SK-N-MC (cell line): ENCODE results near the gene DSN1.

Experiments
- DNase-seq: peaks from one replicate; pipeline ENCODE4 v3.0.0-alpha.2; 2011; ENCODE audit warnings: low read depth, low spot score
- H3K27ac ChIP-seq: fragments of 200-600 bp; sonication (generic); 2 replicates; pipeline ENCODE4 v1.5.1; 2016; ENCODE audit warnings: mixed run types
- H3K36me3 ChIP-seq: fragments of 200-600 bp; sonication (generic); 2 replicates; pipeline ENCODE4 v1.6.1; 2017; ENCODE audit warnings: antibody characterized with exemption, low read length, mixed read lengths; ENCODE audit not compliant: insufficient read depth
- H3K4me3 ChIP-seq: fragments of 200-600 bp; sonication (generic); 2 replicates; pipeline ENCODE4 v1.5.1; 2016
- H3K9ac ChIP-seq: fragments of 200-600 bp; sonication (generic); 2 replicates; pipeline ENCODE4 v1.8.0; 2017; ENCODE audit warnings: mixed run types, mixed read lengths; ENCODE audit not compliant: insufficient read length
- H3K9me3 ChIP-seq: fragments of 200-600 bp; sonication (generic); 2 replicates; pipeline ENCODE4 v1.6.1; 2017; ENCODE audit warnings: low read depth, mild to moderate bottlenecking, antibody characterized with exemption, low read length, moderate library complexity, mixed read lengths
- EZH2 ChIP-seq: fragments of 200-600 bp; sonication (generic); IDR thresholded peaks from one replicate; pipeline ENCODE4 v1.6.1; 2017; ENCODE audit warnings: antibody characterized with exemption
- FOXP2 ChIP-seq: optimal IDR thresholded peaks from 2 replicates; pipeline ENCODE3; 2011; ENCODE audit warnings: mild to moderate bottlenecking, moderate library complexity; ENCODE audit not compliant: insufficient read depth; ENCODE audit errors: extremely low read length, control extremely low read depth
- POLR2AphosphoS5 ChIP-seq: IDR thresholded peaks from 2 replicates; pipeline ENCODE4 v1.6.1; 2012; ENCODE audit warnings: mild to moderate bottlenecking, low read depth, low read length, borderline replicate concordance

DSN1 gene

DNA sequence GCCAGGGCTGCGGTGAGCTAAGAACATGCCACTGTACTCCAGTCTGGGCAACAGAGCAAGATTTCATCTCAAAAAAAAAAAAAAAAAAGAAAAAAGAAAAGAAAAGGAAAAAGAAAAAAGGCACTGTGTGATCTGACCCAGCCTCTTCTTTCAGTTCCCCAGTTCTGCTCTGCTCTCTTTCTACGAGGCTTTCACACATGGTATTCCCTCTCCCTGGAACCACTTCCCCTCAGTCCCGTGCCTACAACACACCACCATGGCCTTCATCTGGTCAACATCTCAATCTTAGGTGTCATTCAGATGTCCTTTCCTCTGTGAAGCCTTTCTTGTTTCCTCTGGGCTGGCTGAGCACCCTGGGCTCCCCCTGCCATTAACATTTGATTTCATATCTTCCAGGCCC lies 2.3 kb upstream of the DSN1 start:
- H3K36me3 ChIP-seq: peaks cover 1% of the 10 kb centered on the region; the same call in 1 of the 2 replicates
- H3K4me3 ChIP-seq: no peak overlapping the region
- no peak overlapping the region for H3K9ac ChIP-seq
- no peaks in the 10 kb centered on the region for H3K9me3 ChIP-seq
- TF ChIP-seq POLR2AphosphoS5 (no peak), FOXP2 (no peak), EZH2 (no peak)
- no peak for DNase-seq
- no peak overlapping the region for H3K27ac ChIP-seq

DNA sequence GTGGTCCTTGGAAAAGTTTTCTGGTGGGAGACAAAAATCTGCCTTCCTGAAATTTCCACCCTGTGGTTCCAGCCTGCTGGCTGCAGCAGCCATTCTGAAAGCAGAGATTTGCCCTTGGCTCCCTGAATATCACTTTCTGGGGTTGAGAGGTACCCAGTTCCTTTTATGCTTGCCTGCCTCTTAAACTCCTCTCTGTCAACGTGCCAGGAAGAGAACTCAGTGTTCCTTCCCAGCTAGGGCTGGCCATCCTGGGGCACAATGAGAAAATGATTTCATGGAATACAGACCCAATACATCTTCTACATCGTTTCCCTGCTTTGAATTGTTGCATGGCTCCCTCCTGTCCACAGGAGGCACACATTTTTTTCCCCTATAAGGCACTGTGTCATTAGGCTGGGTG lies 1.6 kb upstream of the DSN1 start:
- no peak overlapping the region for H3K4me3 ChIP-seq
- H3K36me3 ChIP-seq: peaks cover 5% of the 10 kb centered on the region; the same call in 1 of the 2 replicates
- no peak overlapping the region for H3K27ac ChIP-seq
- no peak overlapping the region for H3K9ac ChIP-seq
- no peaks in the 10 kb centered on the region for H3K9me3 ChIP-seq
- DNase-seq: no peak
- TF ChIP-seq FOXP2: no peak
- no peak for TF ChIP-seq EZH2
- no peak for TF ChIP-seq POLR2AphosphoS5

DNA sequence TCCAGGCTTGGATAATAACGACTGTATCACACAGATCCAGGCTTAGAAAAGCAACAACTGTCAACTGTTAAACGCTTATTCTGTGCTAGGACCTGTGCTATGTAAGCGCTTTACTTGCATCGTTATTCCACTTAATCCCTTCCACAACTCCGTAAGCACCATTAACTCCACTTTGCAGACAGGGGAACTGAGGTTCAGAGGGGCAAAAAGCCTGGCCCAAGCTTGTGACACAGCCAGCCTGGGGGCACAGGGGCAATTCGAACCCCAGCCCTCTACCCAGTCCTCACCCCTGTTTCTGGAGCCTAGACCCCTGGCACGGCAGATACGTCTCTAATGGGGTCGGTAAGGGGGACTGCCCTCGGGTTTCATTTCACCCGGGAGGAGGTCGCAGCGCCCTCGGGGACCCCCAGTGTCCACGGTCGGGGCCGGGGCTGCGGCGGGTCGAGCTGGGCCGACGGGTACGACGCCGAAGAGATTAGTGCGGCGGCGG lies 411 bp downstream of the DSN1 start:
- no peak for DNase-seq
- H3K4me3 ChIP-seq: peak overlapping the region; percentile 95
- peak overlapping the region; percentile 96 for H3K9ac ChIP-seq
- peaks cover 15% of the 10 kb centered on the region; the same call in 1 of the 2 replicates for H3K36me3 ChIP-seq
- H3K9me3 ChIP-seq: no peaks in the 10 kb centered on the region
- H3K27ac ChIP-seq: peak overlapping the region; percentile 63; the same call in 1 of the 2 replicates
- no peak for TF ChIP-seq FOXP2
- TF ChIP-seq EZH2: no peak
- no peak for TF ChIP-seq POLR2AphosphoS5

DNA sequence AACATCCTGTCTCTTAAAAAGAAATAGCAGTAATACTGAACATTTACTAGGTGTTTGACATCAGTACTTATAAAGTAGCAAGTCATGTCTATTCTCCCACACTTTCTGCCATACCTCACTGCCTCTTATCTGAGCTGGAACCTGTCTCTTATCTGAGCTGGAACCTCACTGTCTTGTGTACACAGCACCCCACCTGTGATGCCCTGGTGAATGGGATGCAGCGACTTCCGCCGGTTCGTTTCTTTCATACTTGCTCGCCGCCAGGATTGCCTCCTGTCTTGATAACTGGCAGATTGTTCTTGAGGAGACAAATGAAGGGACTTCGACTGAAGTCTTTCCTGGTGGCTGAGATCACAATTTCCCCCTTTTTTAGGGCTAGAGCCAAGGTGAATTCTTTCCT lies 2.9 kb downstream of the DSN1 start:
- Histone ChIP-seq H3K9ac (no peak overlapping the region), H3K4me3 (no peak overlapping the region), H3K36me3 (peaks cover 15% of the 10 kb centered on the region; the same call in 1 of the 2 replicates), H3K27ac (no peak overlapping the region), H3K9me3 (no peaks in the 10 kb centered on the region)
- TF ChIP-seq FOXP2: no peak
- TF ChIP-seq EZH2: no peak
- no peak for TF ChIP-seq POLR2AphosphoS5
- DNase-seq: no peak

GRCh38 chr20:36768768-36769430 lies 4.7 kb downstream of the DSN1 start:
- no peak for DNase-seq
- TF ChIP-seq FOXP2 (no peak), POLR2AphosphoS5 (no peak), EZH2 (no peak)
- no peak overlapping the region for H3K4me3 ChIP-seq
- peaks cover 15% of the 10 kb centered on the region; the same call in 1 of the 2 replicates for H3K36me3 ChIP-seq
- peak overlapping the region; percentile 67 for H3K27ac ChIP-seq
- peak overlapping the region; percentile 39 for H3K9ac ChIP-seq
- no peaks in the 10 kb centered on the region for H3K9me3 ChIP-seq

GRCh38 chr20:36761125-36761524 lies 12.4 kb downstream of the DSN1 start:
- DNase-seq: no peak
- TF ChIP-seq POLR2AphosphoS5 (no peak), FOXP2 (no peak)
- H3K9ac ChIP-seq: no peak overlapping the region
- H3K27ac ChIP-seq: peak overlapping the region; percentile 58
- H3K36me3 ChIP-seq: peaks cover 21% of the 10 kb centered on the region
- no peak overlapping the region for H3K4me3 ChIP-seq
- no peaks in the 10 kb centered on the region for H3K9me3 ChIP-seq

- no peak overlapping the region for H3K9ac ChIP-seq
- H3K36me3 ChIP-seq: peaks cover 22% of the 10 kb centered on the region
- H3K4me3 ChIP-seq: no peak overlapping the region
- TF ChIP-seq EZH2 (no peak), POLR2AphosphoS5 (no peak)
- no peaks in the 10 kb centered on the region for H3K9me3 ChIP-seq
- no peak for DNase-seq
- peak overlapping the region; percentile 58 for H3K27ac ChIP-seq
These were observed 12.9 kb downstream of the DSN1 start for GRCh38 chr20:36760647-36761046.

GRCh38 chr20:36758276-36758675 lies 15.3 kb downstream of the DSN1 start:
- Histone ChIP-seq H3K27ac (no peak overlapping the region), H3K36me3 (peaks cover 40% of the 10 kb centered on the region), H3K4me3 (no peak overlapping the region), H3K9ac (no peak overlapping the region), H3K9me3 (no peaks in the 10 kb centered on the region)
- no peak for TF ChIP-seq POLR2AphosphoS5
- no peak for TF ChIP-seq FOXP2
- TF ChIP-seq EZH2: no peak
- no peak for DNase-seq

- H3K27ac ChIP-seq: no peak overlapping the region
- H3K4me3 ChIP-seq: no peak overlapping the region
- no peaks in the 10 kb centered on the region for H3K9me3 ChIP-seq
- TF ChIP-seq FOXP2: no peak
- no peak for TF ChIP-seq EZH2
- TF ChIP-seq POLR2AphosphoS5: no peak
- peaks cover 57% of the 10 kb centered on the region for H3K36me3 ChIP-seq
- DNase-seq: no peak
- H3K9ac ChIP-seq: peak overlapping the region; percentile 29
These were observed 17.1 kb downstream of the DSN1 start for GRCh38 chr20:36756496-36756895.
